H54 (cell line): ENCODE results near the gene OMA1.
"Not testable (repeated sequence)": the region's sequence is repeated elsewhere in the genome, so short reads cannot be mapped to it uniquely, and the experiment has no call there.

ENCODE experiments used
- DNase-seq: peaks from one replicate; pipeline ENCODE4 v3.0.0; 2011; ENCODE audit warnings: low spot score, mixed read lengths; ENCODE audit not compliant: insufficient read length
- FAIRE-seq: peaks from 3 replicates; lab custom pipeline; 2011; peaks lifted over from hg19 to GRCh38; lab: Jason Lieb, UNC
- POLR2A ChIP-seq: IDR thresholded peaks from 2 replicates; pipeline ENCODE4 v1.6.1; 2011; ENCODE audit warnings: low read depth, mild to moderate bottlenecking, low read length

Gene OMA1

GRCh38 chr1:58515794-58516401, 30.6 kb downstream of the OMA1 start:
- FAIRE-seq (peak; percentile 92), DNase-seq (peak; percentile 15)
- no peak for TF ChIP-seq POLR2A

- FAIRE-seq: no peak
- no peak for TF ChIP-seq POLR2A
- no peak for DNase-seq
These were observed 32.6 kb downstream of the OMA1 start for GRCh38 chr1:58513956-58514355.

- no peak for FAIRE-seq
- TF ChIP-seq POLR2A: no peak
These were observed 37.9 kb downstream of the OMA1 start for GRCh38 chr1:58508629-58509028.

DNA sequence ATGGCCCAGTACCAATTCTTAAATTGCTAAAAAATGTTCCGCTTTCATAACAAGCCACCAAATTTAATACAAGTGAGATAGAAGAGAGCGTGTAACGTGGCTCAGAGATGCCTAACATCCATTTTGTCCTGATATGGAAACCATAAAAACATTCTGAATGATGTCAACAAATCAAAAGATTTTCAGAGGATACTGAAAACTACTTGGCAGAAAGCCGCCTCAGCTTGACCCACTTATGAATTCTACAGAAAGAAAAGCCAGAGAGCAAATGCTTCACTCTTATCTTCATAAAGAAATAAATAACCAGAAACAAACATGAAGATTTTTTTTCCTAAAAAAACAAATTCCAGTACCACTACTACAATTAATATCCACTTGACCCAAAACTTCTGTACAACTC, 41.2 kb downstream of the OMA1 start:
- FAIRE-seq (no peak), DNase-seq (no peak)
- no peak for TF ChIP-seq POLR2A

More at GRCh38 chr1:58508629-58509028, 37.9 kb downstream of the OMA1 start:
- DNase-seq: no peak

- no peak for TF ChIP-seq POLR2A
- DNase-seq: no peak
- no peak for FAIRE-seq
These were observed 44.0 kb downstream of the OMA1 start for GRCh38 chr1:58502519-58502918.

DNA sequence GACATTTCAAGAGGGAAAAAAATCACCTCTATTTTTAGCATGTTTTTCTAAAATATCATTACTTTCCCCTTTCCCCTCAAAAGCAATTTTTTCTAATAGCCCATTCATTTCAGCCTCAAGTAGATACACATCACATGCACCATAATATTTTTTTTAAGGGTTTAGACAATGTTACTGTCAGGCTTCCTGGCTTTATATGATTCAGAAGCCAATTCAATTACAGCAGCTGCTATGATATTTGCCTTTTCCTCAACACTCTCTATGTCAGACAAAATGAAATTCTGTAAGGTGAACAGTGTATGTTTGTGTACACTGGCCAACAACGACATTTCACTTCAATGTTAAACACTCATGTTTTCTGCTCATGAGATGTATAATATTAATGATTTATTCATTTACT, 46.5 kb downstream of the OMA1 start:
- FAIRE-seq: no peak
- no peak for TF ChIP-seq POLR2A
- no peak for DNase-seq

DNA sequence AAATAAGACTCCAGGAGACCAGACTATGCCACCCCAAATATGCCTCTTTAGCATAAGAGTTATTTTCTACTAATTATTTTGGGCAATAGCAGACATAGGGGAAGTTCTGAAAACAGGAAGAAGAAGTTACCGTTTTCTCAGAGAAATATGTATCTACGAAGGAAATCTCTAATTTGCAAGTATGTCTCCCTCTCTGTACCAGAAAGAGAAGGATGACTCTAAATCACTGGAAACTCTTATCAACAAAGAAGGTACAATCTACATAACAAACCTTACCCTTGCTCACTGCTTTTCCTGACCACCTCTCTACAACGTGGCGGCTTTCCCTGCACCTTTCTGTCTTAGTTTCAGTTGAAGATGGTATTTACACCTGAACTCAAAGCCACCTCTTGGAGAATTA, 49.0 kb downstream of the OMA1 start:
- DNase-seq (no peak), FAIRE-seq (no peak)
- TF ChIP-seq POLR2A: no peak

DNA sequence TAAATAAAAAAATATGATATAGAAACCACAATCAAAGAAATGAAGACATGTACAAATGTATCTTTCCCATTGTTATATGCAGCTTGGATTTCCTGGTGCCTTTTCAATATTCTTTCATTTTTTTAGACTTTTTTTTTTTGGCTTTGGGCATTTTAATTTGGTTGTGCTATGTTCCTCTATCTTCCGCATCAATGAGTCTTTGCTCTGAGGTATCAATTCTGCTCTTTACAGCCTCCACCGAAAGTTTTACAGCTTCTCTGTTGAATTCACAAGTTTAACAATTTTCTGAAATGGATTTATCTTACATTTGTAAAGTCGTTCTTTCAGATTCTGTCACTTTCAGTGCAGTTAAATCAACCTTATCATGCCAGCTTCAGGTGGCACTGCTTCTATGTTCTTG, 50.5 kb downstream of the OMA1 start:
- DNase-seq: no peak
- FAIRE-seq: no peak
- no peak for TF ChIP-seq POLR2A

DNA sequence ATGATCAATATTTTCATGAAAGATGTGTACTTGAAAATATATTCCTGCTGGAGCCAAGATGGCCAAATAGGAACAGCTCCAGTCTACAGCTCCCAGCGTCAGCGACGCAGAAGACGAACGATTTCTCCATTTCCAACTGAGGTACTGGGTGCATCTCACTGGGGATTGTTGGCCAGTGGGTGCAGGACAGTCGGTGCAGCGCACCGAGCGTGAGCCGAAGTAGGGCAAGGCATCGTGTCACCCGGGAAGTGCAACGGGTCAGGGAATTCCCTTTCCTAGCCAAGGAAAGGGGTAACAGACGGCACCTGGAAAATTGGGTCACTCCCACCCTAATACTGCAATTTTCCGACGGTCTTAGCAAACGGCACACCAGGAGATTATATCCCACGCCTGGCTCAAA, 57.6 kb downstream of the OMA1 start:
- not testable (repeated sequence) for DNase-seq, FAIRE-seq

- no peak for TF ChIP-seq POLR2A
- DNase-seq (no peak), FAIRE-seq (no peak)
These were observed 59.5 kb downstream of the OMA1 start for GRCh38 chr1:58487002-58487401.

DNA sequence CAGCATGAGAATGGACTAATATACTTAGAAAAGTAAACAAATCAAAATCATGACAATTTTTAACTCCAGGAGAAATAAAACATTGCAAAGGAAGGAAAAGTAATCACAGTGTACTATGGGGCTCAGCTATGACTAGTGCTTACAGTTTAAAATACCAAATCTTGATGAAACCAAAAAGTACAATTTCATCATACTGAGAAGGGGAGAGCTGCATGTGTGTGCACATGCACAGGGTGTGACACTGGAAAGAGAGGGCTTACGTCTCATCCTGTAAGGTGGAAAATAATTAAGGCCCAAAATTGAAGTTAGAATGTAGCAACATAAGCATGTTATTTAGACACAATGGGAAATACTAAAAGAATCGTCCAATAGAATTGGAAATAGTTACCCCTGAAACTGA, 64.6 kb downstream of the OMA1 start:
- DNase-seq (no peak), FAIRE-seq (no peak)
- no peak for TF ChIP-seq POLR2A

- FAIRE-seq (no peak), DNase-seq (no peak)
- TF ChIP-seq POLR2A: no peak
These were observed 66.3 kb downstream of the OMA1 start for GRCh38 chr1:58480191-58480590.

- no peak for FAIRE-seq
- no peak for TF ChIP-seq POLR2A
- DNase-seq: no peak
These were observed 69.1 kb downstream of the OMA1 start for GRCh38 chr1:58477390-58477789.

DNA sequence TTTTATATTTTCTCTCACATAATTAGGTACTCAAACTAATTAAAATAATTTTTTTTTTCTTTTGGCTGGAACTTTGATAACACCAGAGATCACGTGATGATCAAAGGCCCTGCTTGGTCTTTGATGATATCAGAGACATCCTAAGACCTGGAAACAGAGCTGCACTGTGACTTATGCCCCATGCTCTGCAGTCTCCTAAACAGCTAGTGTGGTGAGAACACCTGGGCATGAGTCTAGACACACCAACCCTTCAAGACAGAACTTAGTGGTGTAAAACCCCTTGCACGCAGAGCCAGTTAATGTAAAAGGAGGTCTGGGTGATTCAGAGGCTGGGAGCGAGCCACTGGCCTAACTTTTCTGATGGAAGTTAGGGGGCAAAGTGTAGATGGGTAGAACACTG, 70.3 kb downstream of the OMA1 start:
- TF ChIP-seq POLR2A: no peak
- DNase-seq (no peak), FAIRE-seq (no peak)

DNA sequence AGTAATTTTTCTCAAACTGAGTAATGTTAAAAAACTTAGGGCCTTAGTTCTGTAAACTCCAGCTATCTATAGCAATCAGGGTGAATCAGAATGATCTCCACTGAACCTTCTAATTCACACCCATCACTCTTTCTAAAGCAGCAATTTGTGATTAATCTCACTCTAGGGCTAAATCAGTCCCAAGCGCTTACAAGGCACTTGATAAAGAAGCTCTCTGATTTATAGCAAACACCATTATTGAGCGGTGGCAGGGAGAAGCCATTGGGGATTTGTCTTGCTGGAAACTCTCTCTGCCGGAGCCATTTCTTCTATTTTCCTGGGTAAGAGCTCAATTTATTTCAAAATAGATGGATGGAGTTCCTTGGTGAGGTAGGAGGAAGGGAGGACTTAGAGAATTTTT, 77.0 kb downstream of the OMA1 start:
- DNase-seq (no peak), FAIRE-seq (no peak)
- TF ChIP-seq POLR2A: no peak

- no peak for TF ChIP-seq POLR2A
- DNase-seq: no peak
- FAIRE-seq: no peak
These were observed 77.5 kb downstream of the OMA1 start for GRCh38 chr1:58469016-58469415.
